GM12891 (cell line): ENCODE results near the gene BCR.

Experiments
- PAX5 ChIP-seq: IDR thresholded peaks from 2 replicates; pipeline ENCODE4 v1.6.1; 2011; ENCODE audit warnings: low read length, moderate library complexity, mild to moderate bottlenecking; ENCODE audit not compliant: insufficient read depth, severe bottlenecking
- POLR2A ChIP-seq: IDR thresholded peaks from 2 replicates; pipeline ENCODE4 v1.6.1; 2011; ENCODE audit warnings: low read depth, low read length, control low read depth
- POLR2AphosphoS5 ChIP-seq: IDR thresholded peaks from 2 replicates; pipeline ENCODE4 v1.6.1; 2011; ENCODE audit warnings: low read depth, low read length, control low read depth
- SPI1 ChIP-seq: IDR thresholded peaks from 2 replicates; pipeline ENCODE4 v1.6.1; 2011; ENCODE audit warnings: low read depth, low read length, control low read depth
- TAF1 ChIP-seq: IDR thresholded peaks from 2 replicates; pipeline ENCODE4 v1.6.1; 2011; ENCODE audit warnings: low read depth, low read length, control low read depth

DNA sequence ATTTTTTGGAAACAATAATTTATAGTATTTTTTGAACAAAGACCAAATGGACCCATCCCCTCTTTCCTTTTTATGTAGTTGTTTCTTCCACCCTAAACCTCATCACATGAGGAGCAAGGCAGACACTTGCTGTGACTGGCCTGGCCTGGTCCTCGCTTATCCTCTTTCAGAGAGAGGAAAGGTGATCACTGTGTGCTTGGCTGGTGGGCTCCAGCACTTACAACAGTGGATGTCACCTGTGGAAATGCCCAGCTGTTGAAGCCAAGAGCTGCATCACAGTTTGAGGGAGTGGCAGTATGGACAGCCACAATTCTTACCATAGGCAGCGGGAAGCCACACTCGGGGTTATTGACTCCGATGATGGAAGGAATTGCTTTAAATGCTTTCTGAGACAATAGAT, 185.7 kb downstream of the BCR start:
- TF ChIP-seq TAF1 (no peak), POLR2A (no peak), POLR2AphosphoS5 (no peak), SPI1 (no peak), PAX5 (no peak)
